Stimulated activated CD8-positive, alpha-beta memory T cell treated with anti-CD3 and anti-CD28 coated beads, Interleukin-4, amount 100 ng/mL, for 1 hour (primary cell): ENCODE results near the gene MYLK3.

Experiments used
- DNase-seq, 2 donors: peaks; one replicate each; pipeline ENCODE4 v3.0.0-alpha.2; 2020; ENCODE audit warnings: low read depth in 2 of 2, low spot score in 1 of 2

The MYLK3 gene

GRCh38 chr16:46728806-46729205 is 19.3 kb downstream of the MYLK3 start:
- no peak for DNase-seq

GRCh38 chr16:46727630-46728029 is 20.5 kb downstream of the MYLK3 start:
- DNase-seq: no peak

- no peak for DNase-seq
These were observed 21.0 kb downstream of the MYLK3 start for GRCh38 chr16:46727184-46727583.

GRCh38 chr16:46721885-46722284 is 26.3 kb downstream of the MYLK3 start:
- DNase-seq: no peak

GRCh38 chr16:46720619-46721018 is 27.5 kb downstream of the MYLK3 start:
- DNase-seq: no peak

GRCh38 chr16:46719528-46719927 is 28.6 kb downstream of the MYLK3 start:
- DNase-seq: no peak

GRCh38 chr16:46718214-46718613 is 29.9 kb downstream of the MYLK3 start:
- no peak for DNase-seq

GRCh38 chr16:46717692-46718091 is 30.5 kb downstream of the MYLK3 start:
- DNase-seq: no peak

- DNase-seq: no peak
These were observed 32.3 kb downstream of the MYLK3 start for GRCh38 chr16:46715769-46716305.

- no peak for DNase-seq
These were observed 33.1 kb downstream of the MYLK3 start for GRCh38 chr16:46714797-46715591.

- DNase-seq: no peak
These were observed 34.5 kb downstream of the MYLK3 start for GRCh38 chr16:46713634-46714033.

- no peak for DNase-seq
These were observed 35.2 kb downstream of the MYLK3 start for GRCh38 chr16:46712911-46713310.

GRCh38 chr16:46711106-46712058 is 36.8 kb downstream of the MYLK3 start:
- DNase-seq: no peak

- no peak for DNase-seq
These were observed 38.6 kb downstream of the MYLK3 start for GRCh38 chr16:46709469-46710005.

GRCh38 chr16:46706642-46707041 is 41.5 kb downstream of the MYLK3 start:
- DNase-seq: no peak

- no peak for DNase-seq
These were observed 46.1 kb downstream of the MYLK3 start for GRCh38 chr16:46702030-46702429.

- DNase-seq: no peak
These were observed 46.5 kb downstream of the MYLK3 start for GRCh38 chr16:46701615-46702014.

GRCh38 chr16:46700048-46700447 is 48.1 kb downstream of the MYLK3 start:
- no peak for DNase-seq

- no peak for DNase-seq
These were observed 51.2 kb downstream of the MYLK3 start for GRCh38 chr16:46696957-46697356.

- no peak for DNase-seq
These were observed 52.2 kb downstream of the MYLK3 start for GRCh38 chr16:46695937-46696336.

- DNase-seq: no peak
These were observed 54.5 kb downstream of the MYLK3 start for GRCh38 chr16:46693598-46693997.

GRCh38 chr16:46691726-46692125 is 56.4 kb downstream of the MYLK3 start:
- no peak for DNase-seq
